Fibroblast of lung (primary cell): ENCODE measurements around the gene ELMOD1. TPM values are rescaled to one million over a fixed set of nuclear protein-coding genes. Genes with fewer than 3 reads are reported as not detected.

Source experiments
- DNase-seq, 2 donors: peaks; one replicate each; pipeline versions ENCODE4 v3.0.0 to v3.0.0-alpha.2; 2010; ENCODE audit warnings: low read depth in 2 of 2
- H2AFZ ChIP-seq: 2 replicates; pipeline ENCODE4 v1.5.1; 2012; ENCODE audit warnings: low read length, control low read depth, inconsistent platforms
- H3K27ac ChIP-seq: 2 replicates; pipeline ENCODE4 v1.5.1; 2011; ENCODE audit warnings: low read length, control low read depth; ENCODE audit not compliant: insufficient read depth
- H3K27me3 ChIP-seq: 2 replicates; pipeline ENCODE4 v1.5.1; 2011; ENCODE audit warnings: mild to moderate bottlenecking, low read length; ENCODE audit not compliant: control insufficient read depth, insufficient read depth
- H3K36me3 ChIP-seq: 2 replicates; pipeline ENCODE4 v1.5.1; 2011; ENCODE audit warnings: low read length; ENCODE audit not compliant: control insufficient read depth, insufficient read depth
- H3K4me1 ChIP-seq: 2 replicates; pipeline ENCODE4 v1.5.1; 2011; ENCODE audit warnings: low read length; ENCODE audit not compliant: control insufficient read depth, insufficient read depth; ENCODE audit errors: extremely low read depth
- H3K4me2 ChIP-seq: 2 replicates; pipeline ENCODE4 v1.5.1; 2011; ENCODE audit warnings: low read length, control low read depth; ENCODE audit not compliant: insufficient read depth; ENCODE audit errors: extremely low read depth
- H3K4me3 ChIP-seq, 4 experiments: fragments of 200-600 bp in 1 of 4; sonication (generic) in 1 of 4; replicated peaks in 1 of 4; 2 replicates each; pipeline ENCODE4 v1.5.1; 2011 to 2016; ENCODE audit warnings: low read length in 4 of 4, low read depth in 3 of 4, mild to moderate bottlenecking in 3 of 4, control low read depth in 2 of 4, inconsistent platforms in 1 of 4, mixed read lengths in 1 of 4; ENCODE audit not compliant: insufficient read depth in 1 of 4; ENCODE audit errors: control extremely low read depth in 1 of 4
- H3K79me2 ChIP-seq: 2 replicates; pipeline ENCODE4 v1.5.1; 2012; ENCODE audit warnings: mild to moderate bottlenecking, low read length, inconsistent platforms; ENCODE audit not compliant: control insufficient read depth, insufficient read depth
- H3K9ac ChIP-seq: 2 replicates; pipeline ENCODE4 v1.5.1; 2011; ENCODE audit warnings: mild to moderate bottlenecking, low read length, control low read depth; ENCODE audit not compliant: insufficient read depth
- H3K9me3 ChIP-seq: 2 replicates; pipeline ENCODE4 v1.5.1; 2012; ENCODE audit warnings: low read depth, low read length; ENCODE audit not compliant: control insufficient read depth, insufficient read depth
- H4K20me1 ChIP-seq: 2 replicates; pipeline ENCODE4 v1.5.1; 2011; ENCODE audit warnings: low read length; ENCODE audit not compliant: control insufficient read depth, insufficient read depth; ENCODE audit errors: extremely low read depth
- CTCF ChIP-seq, 2 donors: IDR thresholded peaks in 1 of 2; conservative IDR thresholded peaks in 1 of 2; 1 replicate in 1 of 2; 2 replicates in 1 of 2; pipeline ENCODE4 v1.5.1; 2011 to 2012; ENCODE audit warnings: low read length in 2 of 2, control low read depth in 1 of 2, inconsistent platforms in 1 of 2, low read depth in 1 of 2, mild to moderate bottlenecking in 1 of 2
- EZH2 ChIP-seq: IDR thresholded peaks from 2 replicates; pipeline ENCODE4 v1.5.1; 2012; ENCODE audit warnings: low read length, control low read depth, mild to moderate bottlenecking; ENCODE audit errors: missing control alignments
- polyA plus RNA-seq, 2 donors: library from polyadenylated mRNA; depleted of rRNA in 1 of 2; stranded (reverse) in 1 of 2; unstranded in 1 of 2; fragments of >200 nt; gene quantifications; 2 replicates each; pipeline ENCODE4 v1.2.1, GENCODE V29; 2011 to 2012; ENCODE audit warnings: missing spikeins in 1 of 2
- total RNA-seq: library from RNA; depleted of rRNA; stranded (reverse); fragments of >200 nt; gene quantifications from 2 replicates; pipeline ENCODE4 v1.2.1, GENCODE V29; 2014

Gene ELMOD1
- total and polyA plus RNA-seq, 2 donors (not counting 1 experiment from before 2014, with no cell fraction given), result 0.17 to 0.91 TPM

- Histone ChIP-seq H4K20me1 (no peaks in the 10 kb centered on the region), H3K9me3 (no peaks in the 10 kb centered on the region), H3K27ac (no peak overlapping the region), H3K4me2 (no peak overlapping the region), H3K4me3 (no peak overlapping the region), H2AFZ (no peak overlapping the region), H3K9ac (no peak overlapping the region), H3K79me2 (no peaks in the 10 kb centered on the region), H3K36me3 (no peaks in the 10 kb centered on the region), H3K27me3 (no peaks in the 10 kb centered on the region), H3K4me1 (no peaks in the 10 kb centered on the region)
- DNase-seq, result no peak
- TF ChIP-seq CTCF (conservative IDR thresholded peaks at IDR 0.05 in 1 of 2, IDR thresholded peaks at IDR 0.05 in 1 of 2; ENCODE audit: low read depth in 1 of 2, low read length in 2 of 2), result no peak
- TF ChIP-seq EZH2, result no peak
Measured at GRCh38 chr11:107678632-107678971, 87.7 kb downstream of the ELMOD1 start.

GRCh38 chr11:107679255-107680024, 88.5 kb downstream of the ELMOD1 start:
- H3K4me3 ChIP-seq, result no peak overlapping the region
- no peaks in the 10 kb centered on the region for H3K36me3 ChIP-seq
- H4K20me1 ChIP-seq, result no peaks in the 10 kb centered on the region
- DNase-seq, result no peak
- no peak overlapping the region for H3K4me2 ChIP-seq
- H3K9me3 ChIP-seq, result no peaks in the 10 kb centered on the region
- TF ChIP-seq EZH2 (no peak), CTCF (conservative IDR thresholded peaks at IDR 0.05 in 1 of 2, IDR thresholded peaks at IDR 0.05 in 1 of 2; ENCODE audit: low read depth in 1 of 2, low read length in 2 of 2) (no peak)
- H3K27me3 ChIP-seq, result no peaks in the 10 kb centered on the region
- H3K9ac ChIP-seq, result no peak overlapping the region
- H3K27ac ChIP-seq, result no peak overlapping the region
- no peak overlapping the region for H2AFZ ChIP-seq
- no peaks in the 10 kb centered on the region for H3K79me2 ChIP-seq
- no peaks in the 10 kb centered on the region for H3K4me1 ChIP-seq

GRCh38 chr11:107682171-107682570, 91.2 kb downstream of the ELMOD1 start:
- Histone ChIP-seq H3K4me2 (no peak overlapping the region), H3K9me3 (no peaks in the 10 kb centered on the region), H2AFZ (no peak overlapping the region), H3K36me3 (no peaks in the 10 kb centered on the region), H4K20me1 (no peaks in the 10 kb centered on the region), H3K27ac (no peak overlapping the region), H3K79me2 (no peaks in the 10 kb centered on the region), H3K9ac (no peak overlapping the region), H3K4me1 (no peaks in the 10 kb centered on the region), H3K27me3 (no peaks in the 10 kb centered on the region), H3K4me3 (no peak overlapping the region)
- no peak for TF ChIP-seq CTCF (conservative IDR thresholded peaks at IDR 0.05 in 1 of 2, IDR thresholded peaks at IDR 0.05 in 1 of 2; ENCODE audit: low read depth in 1 of 2, low read length in 2 of 2)
- TF ChIP-seq EZH2, result no peak
- DNase-seq, result no peak
